PC-3 (cell line): Measurements from ENCODE around the gene CCL15.
"Not testable (repeated sequence)": the region's sequence is repeated elsewhere in the genome, so short reads cannot be mapped to it uniquely, and the experiment has no call there.

ENCODE experiments used
- EZH2 ChIP-seq: fragments of 300-600 bp; sonication (generic); IDR thresholded peaks from one replicate; pipeline ENCODE4 v1.6.1; 2017; ENCODE audit warnings: antibody characterized with exemption, mild to moderate bottlenecking, low read length; ENCODE audit not compliant: unreplicated experiment
- EZH2phosphoT487 ChIP-seq: fragments of 300-600 bp; sonication (generic); IDR thresholded peaks from 2 replicates; pipeline ENCODE4 v1.6.1; 2018; ENCODE audit warnings: mild to moderate bottlenecking, antibody characterized with exemption, low read length, borderline replicate concordance
- TF ChIP-seq, protein P1 (sequence below): fragments of 300-600 bp; sonication (generic); conservative IDR thresholded peaks from 2 replicates; pipeline ENCODE4 v1.5.1; 2017; ENCODE audit warnings: antibody characterized with exemption, low read depth, mild to moderate bottlenecking, low read length

DNA sequence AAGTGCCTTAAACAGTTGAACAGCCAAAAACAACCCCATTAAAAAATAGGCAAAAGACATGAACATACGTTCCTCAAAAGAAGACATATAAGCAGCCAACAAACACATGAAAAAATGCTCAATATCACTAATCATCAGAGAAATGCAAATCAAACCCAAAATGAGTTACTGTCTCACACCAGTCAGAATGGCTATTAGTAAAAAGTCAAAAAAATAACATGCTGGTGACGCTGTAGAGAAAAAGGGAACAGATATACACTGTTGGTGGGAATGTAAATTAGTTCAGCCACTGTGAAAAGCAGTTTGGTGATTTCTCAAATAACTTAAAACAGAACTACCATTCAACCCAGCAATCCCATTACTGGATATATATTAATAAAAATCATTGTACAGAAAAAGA lies 6.0 kb downstream of the CCL15 start:
- TF ChIP-seq, protein P1, sequence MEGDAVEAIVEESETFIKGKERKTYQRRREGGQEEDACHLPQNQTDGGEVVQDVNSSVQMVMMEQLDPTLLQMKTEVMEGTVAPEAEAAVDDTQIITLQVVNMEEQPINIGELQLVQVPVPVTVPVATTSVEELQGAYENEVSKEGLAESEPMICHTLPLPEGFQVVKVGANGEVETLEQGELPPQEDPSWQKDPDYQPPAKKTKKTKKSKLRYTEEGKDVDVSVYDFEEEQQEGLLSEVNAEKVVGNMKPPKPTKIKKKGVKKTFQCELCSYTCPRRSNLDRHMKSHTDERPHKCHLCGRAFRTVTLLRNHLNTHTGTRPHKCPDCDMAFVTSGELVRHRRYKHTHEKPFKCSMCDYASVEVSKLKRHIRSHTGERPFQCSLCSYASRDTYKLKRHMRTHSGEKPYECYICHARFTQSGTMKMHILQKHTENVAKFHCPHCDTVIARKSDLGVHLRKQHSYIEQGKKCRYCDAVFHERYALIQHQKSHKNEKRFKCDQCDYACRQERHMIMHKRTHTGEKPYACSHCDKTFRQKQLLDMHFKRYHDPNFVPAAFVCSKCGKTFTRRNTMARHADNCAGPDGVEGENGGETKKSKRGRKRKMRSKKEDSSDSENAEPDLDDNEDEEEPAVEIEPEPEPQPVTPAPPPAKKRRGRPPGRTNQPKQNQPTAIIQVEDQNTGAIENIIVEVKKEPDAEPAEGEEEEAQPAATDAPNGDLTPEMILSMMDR = not testable (repeated sequence)
- not testable (repeated sequence) for TF ChIP-seq EZH2, EZH2phosphoT487
